CD14-positive monocyte (primary cell): ENCODE results near the gene EGFLAM. TPM values are rescaled to one million over a fixed set of nuclear protein-coding genes. Genes with fewer than 3 reads are reported as not detected.

ENCODE experiments used
- DNase-seq, 3 donors: peaks; one replicate each; pipeline ENCODE4 v3.0.0-alpha.2; 2011 to 2022
- H2AFZ ChIP-seq: 2 replicates; pipeline ENCODE4 v1.6.0; 2012; ENCODE audit warnings: mild to moderate bottlenecking, low read depth, low read length, inconsistent platforms; ENCODE audit not compliant: insufficient read depth, poor library complexity, severe bottlenecking
- H3K27ac ChIP-seq, 2 donors: 1 replicate in 1 of 2; 2 replicates in 1 of 2; pipeline ENCODE4 v1.5.1; 2012 to 2013; ENCODE audit warnings: low read length in 2 of 2, control low read depth in 1 of 2, inconsistent platforms in 1 of 2, low read depth in 1 of 2, mild to moderate bottlenecking in 1 of 2
- H3K27me3 ChIP-seq, 2 donors: one replicate each; pipeline versions ENCODE4 v1.6.0 to v1.6.1; 2011 to 2013; ENCODE audit warnings: low read length in 2 of 2; ENCODE audit not compliant: control insufficient read depth in 2 of 2, insufficient read depth in 2 of 2
- H3K36me3 ChIP-seq, 2 donors: replicated peaks in 1 of 2; 1 replicate in 1 of 2; 2 replicates in 1 of 2; pipeline versions ENCODE4 v1.5.1 to v1.6.1; 2012 to 2013; ENCODE audit warnings: low read length in 2 of 2, control low read depth in 1 of 2, inconsistent platforms in 1 of 2, mild to moderate bottlenecking in 1 of 2; ENCODE audit not compliant: insufficient read depth in 2 of 2, control insufficient read depth in 1 of 2
- H3K4me1 ChIP-seq, 2 donors: 1 replicate in 1 of 2; 2 replicates in 1 of 2; pipeline versions ENCODE4 v1.5.1 to v1.6.1; 2012 to 2013; ENCODE audit warnings: low read length in 2 of 2, control low read depth in 1 of 2, inconsistent platforms in 1 of 2, mild to moderate bottlenecking in 1 of 2, moderate library complexity in 1 of 2; ENCODE audit not compliant: insufficient read depth in 2 of 2, control insufficient read depth in 1 of 2
- H3K4me2 ChIP-seq: replicated peaks from 2 replicates; pipeline ENCODE3; 2012; ENCODE audit warnings: low read length, moderate library complexity, mild to moderate bottlenecking; ENCODE audit not compliant: poor library complexity, severe bottlenecking; ENCODE audit errors: extremely low read depth
- H3K4me3 ChIP-seq, 3 experiments: fragments of 200-600 bp in 1 of 3; sonication (generic) in 1 of 3; replicated peaks in 1 of 3; 1 replicate in 2 of 3; 2 replicates in 1 of 3; pipeline ENCODE4 v1.5.1; 2011 to 2013; ENCODE audit warnings: low read length in 3 of 3, mild to moderate bottlenecking in 3 of 3, control low read depth in 2 of 3, low read depth in 2 of 3, inconsistent platforms in 1 of 3, moderate library complexity in 1 of 3
- H3K79me2 ChIP-seq: 2 replicates; pipeline ENCODE4 v1.6.0; 2012; ENCODE audit warnings: mild to moderate bottlenecking, control low read depth, inconsistent platforms, low read length, moderate library complexity; ENCODE audit not compliant: insufficient read depth
- H3K9ac ChIP-seq: 2 replicates; pipeline ENCODE4 v1.6.0; 2017; ENCODE audit warnings: low read length, mild to moderate bottlenecking; ENCODE audit not compliant: insufficient read depth, poor library complexity, severe bottlenecking
- H3K9me3 ChIP-seq, 2 donors: replicated peaks in 1 of 2; 1 replicate in 1 of 2; 2 replicates in 1 of 2; pipeline versions ENCODE4 v1.5.1 to v1.6.1; 2012 to 2013; ENCODE audit warnings: low read length in 2 of 2, control low read depth in 1 of 2; ENCODE audit not compliant: control insufficient read depth in 1 of 2, insufficient read depth in 1 of 2
- H4K20me1 ChIP-seq: 2 replicates; pipeline ENCODE4 v1.6.0; 2012; ENCODE audit warnings: mild to moderate bottlenecking, low read length, control low read depth, moderate library complexity; ENCODE audit not compliant: insufficient read depth
- H3K27ac Mint-ChIP-seq, 7 donors: one replicate each; pipeline ENCODE4 v1.8.0; 2020; ENCODE audit warnings: mild to moderate bottlenecking in 7 of 7, mixed read lengths in 7 of 7, moderate library complexity in 6 of 7, inconsistent platforms in 2 of 7
- H3K27me3 Mint-ChIP-seq, 3 donors: one replicate each; pipeline ENCODE4 v1.8.0; 2021 to 2022; ENCODE audit warnings: low read depth in 3 of 3, mild to moderate bottlenecking in 3 of 3, mixed read lengths in 3 of 3, moderate library complexity in 3 of 3, inconsistent platforms in 1 of 3
- H3K36me3 Mint-ChIP-seq, 2 donors: one replicate each; pipeline ENCODE4 v1.8.0; 2020; ENCODE audit warnings: mixed read lengths in 2 of 2, inconsistent platforms in 1 of 2, mild to moderate bottlenecking in 1 of 2
- H3K4me1 Mint-ChIP-seq: one replicate; pipeline ENCODE4 v1.8.0; 2020; ENCODE audit warnings: mild to moderate bottlenecking, mixed read lengths
- H3K4me3 Mint-ChIP-seq, 2 donors: one replicate each; pipeline ENCODE4 v1.8.0; 2020; ENCODE audit warnings: mild to moderate bottlenecking in 2 of 2, mixed read lengths in 2 of 2, moderate library complexity in 1 of 2
- H3K9me3 Mint-ChIP-seq, 7 donors: one replicate each; pipeline ENCODE4 v1.8.0; 2020 to 2022; ENCODE audit warnings: mixed read lengths in 7 of 7, mild to moderate bottlenecking in 6 of 7, moderate library complexity in 6 of 7, inconsistent platforms in 2 of 7
- CTCF ChIP-seq: fragments of 200-600 bp; IDR thresholded peaks from one replicate; pipeline ENCODE4 v1.8.0; 2022; ENCODE audit warnings: antibody characterized with exemption, mild to moderate bottlenecking
- WGBS: methylation state at CpG from one replicate; pipeline ENCODE4 v1.1.5; 2013; ENCODE audit warnings: missing lambda C conversion rate; ENCODE audit not compliant: insufficient coverage; 5-methylcytosine and 5-hydroxymethylcytosine counted together
- intact Hi-C, 2 donors: fragments of 100-400 bp; cut with micrococcal nuclease; formaldehyde crosslinking; loops; one replicate each; pipeline versions ENCODE4 v1.15.0 to v1.15.1; 2023
- polyA plus RNA-seq, 3 donors: library from polyadenylated mRNA; depleted of rRNA in 1 of 3; unstranded in 2 of 3; stranded (reverse) in 1 of 3; fragments of 300-500 nt in 2 of 3; fragments of >200 nt in 1 of 3; fragmentation: Illumina TruSeq in 2 of 3; gene quantifications; 1 replicate in 2 of 3; 2 replicates in 1 of 3; pipeline ENCODE4 v1.2.3, GENCODE V29; 2012 to 2021

The EGFLAM gene
- polyA plus RNA-seq, 3 donors: not detected

GRCh38 chr5:38342261-38342660 lies 83.9 kb downstream of the EGFLAM start:
- no peak for TF ChIP-seq CTCF
- Histone ChIP-seq H4K20me1 (no peaks in the 10 kb centered on the region), H3K4me1 (no peaks in the 10 kb centered on the region), H3K79me2 (no peaks in the 10 kb centered on the region), H3K4me2 (no peak overlapping the region), H2AFZ (no peak overlapping the region), H3K9me3 (no peaks in the 10 kb centered on the region), H3K27ac (no peak overlapping the region), H3K27me3 (no peaks in the 10 kb centered on the region), H3K9ac (no peak overlapping the region), H3K36me3 (no peaks in the 10 kb centered on the region), H3K4me3 (no peak overlapping the region)
- intact Hi-C loops: no loop called here
- Mint-ChIP-seq H3K4me3 (no peak overlapping the region), H3K9me3 (peaks cover 0 to 7% (median 0%) of the 10 kb centered on the region in 7 donors), H3K27ac (no peak overlapping the region), H3K36me3 (no peaks in the 10 kb centered on the region), H3K4me1 (no peaks in the 10 kb centered on the region), H3K27me3 (peaks cover 3 to 8% (median 8%) of the 10 kb centered on the region in 3 donors)
- WGBS: no CpG with 5 or more reads among the region's 2 CpGs
- no peak for DNase-seq

DNA sequence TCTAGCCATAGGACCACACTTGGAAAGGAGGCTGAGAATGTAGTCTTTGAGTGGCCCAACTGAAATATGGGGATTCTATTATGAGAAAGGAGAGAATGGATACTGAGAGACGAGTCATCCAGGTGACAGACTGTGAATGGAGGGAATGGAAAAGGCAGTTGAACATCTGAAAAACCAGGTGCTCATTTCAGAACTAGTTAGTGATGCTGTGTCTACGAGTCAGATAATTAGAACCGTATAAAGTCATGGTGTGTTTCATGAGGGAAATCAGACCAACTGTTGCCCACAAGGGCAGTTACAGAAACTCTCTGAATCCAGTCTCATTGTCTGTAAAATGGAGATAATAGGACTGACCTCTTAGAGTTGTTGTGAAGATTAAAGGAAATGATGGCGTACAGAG lies 86.5 kb downstream of the EGFLAM start:
- intact Hi-C loops: no loop called here
- Histone ChIP-seq H3K9ac (no peak overlapping the region), H3K27ac (no peak overlapping the region), H3K9me3 (no peaks in the 10 kb centered on the region), H2AFZ (no peak overlapping the region), H3K4me1 (no peaks in the 10 kb centered on the region), H3K4me2 (no peak overlapping the region), H4K20me1 (no peaks in the 10 kb centered on the region), H3K4me3 (no peak overlapping the region), H3K27me3 (no peaks in the 10 kb centered on the region), H3K36me3 (no peaks in the 10 kb centered on the region), H3K79me2 (no peaks in the 10 kb centered on the region)
- Mint-ChIP-seq H3K36me3 (no peaks in the 10 kb centered on the region), H3K4me1 (no peaks in the 10 kb centered on the region), H3K27ac (no peak overlapping the region), H3K9me3 (peaks cover 0 to 10% (median 0%) of the 10 kb centered on the region in 7 donors), H3K4me3 (no peak overlapping the region), H3K27me3 (peaks cover 3 to 6% (median 6%) of the 10 kb centered on the region in 3 donors)
- TF ChIP-seq CTCF: no peak
- 77% methylated on average over 3 of the region's 4 CpGs for WGBS
- no peak for DNase-seq
